ENCODE results near the gene SLC22A7. TPM values are rescaled to one million over a fixed set of nuclear protein-coding genes. Genes with fewer than 3 reads are reported as not detected.

The SLC22A7 gene
- total and polyA plus RNA-seq, 7 experiments from 2014 or later, result not detected

- intact Hi-C loops (cut with micrococcal nuclease), result no loop called here
- Mint-ChIP-seq H3K9me3 (no peaks in the 10 kb centered on the region), H3K4me1 (peaks cover 7 to 13% (median 10%) of the 10 kb centered on the region in 7 donors), H3K27me3 (peaks cover 0 to 17% (median 0%) of the 10 kb centered on the region in 5 donors), H3K36me3 (no peaks in the 10 kb centered on the region), H3K4me3 (no peak overlapping the region), H3K27ac (peak overlapping the region in 1 of 9 donors; percentile 46)
- POLR2A ChIA-PET, result no interaction called here
- DNase-seq (no peak), ATAC-seq (no peak)
- no peaks in the 10 kb centered on the region for H3K36me3 ChIP-seq (ENCODE audit: control insufficient read depth in 2 of 3, insufficient read depth in 3 of 3, low read length in 3 of 3)
- peaks cover 6 to 11% of the 10 kb centered on the region in 2 donors for H3K4me1 ChIP-seq (ENCODE audit: control insufficient read depth in 2 of 2, insufficient read depth in 2 of 2, low read length in 2 of 2)
- no peaks in the 10 kb centered on the region for H3K27me3 ChIP-seq (ENCODE audit: control insufficient read depth in 2 of 2, insufficient read depth in 2 of 2, low read length in 2 of 2)
- H3K4me3 ChIP-seq (ENCODE audit: low read length), result no peak overlapping the region
- CTCF ChIA-PET, result no interaction called here
- no peak overlapping the region for H3K27ac ChIP-seq (ENCODE audit: low read depth, low read length)
- H3K9me3 ChIP-seq (ENCODE audit: control insufficient read depth in 2 of 3, low read length in 3 of 3), result no peaks in the 10 kb centered on the region
These were observed 6.3 kb downstream of the SLC22A7 start for GRCh38 chr6:43304361-43304760.

DNA sequence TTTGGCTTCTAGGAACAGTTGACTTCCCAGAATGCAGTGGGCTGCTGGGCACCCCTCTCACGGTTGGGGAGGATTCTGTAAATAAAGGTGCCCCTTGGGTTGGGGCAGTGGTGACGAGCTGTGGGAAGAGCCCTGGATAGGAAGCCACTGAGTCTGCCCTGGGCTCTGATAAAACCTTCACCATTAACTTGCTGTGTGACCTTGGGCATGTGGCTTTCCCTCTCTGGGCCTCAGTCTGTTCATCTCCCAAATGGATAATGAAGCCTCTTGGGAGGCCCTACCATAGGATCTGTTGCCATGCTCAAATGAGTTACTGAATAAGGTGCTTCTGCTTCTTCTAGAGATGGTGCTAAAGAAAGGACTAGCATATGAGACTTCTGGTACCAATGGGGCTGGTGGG is 6.8 kb downstream of the SLC22A7 start:
- intact Hi-C loops (cut with micrococcal nuclease), result loop anchor here in 1 of 2 donors (5.0 kb wide), 1 partner anchor 43 kb away; no protein-coding TSS in a partner anchor
- H3K27me3 ChIP-seq (ENCODE audit: control insufficient read depth in 2 of 2, insufficient read depth in 2 of 2, low read length in 2 of 2), result no peaks in the 10 kb centered on the region
- no peak overlapping the region for H3K27ac ChIP-seq (ENCODE audit: low read depth, low read length)
- Mint-ChIP-seq H3K27me3 (peaks cover 0 to 17% (median 0%) of the 10 kb centered on the region in 5 donors), H3K4me1 (peaks cover 7 to 13% (median 10%) of the 10 kb centered on the region in 7 donors), H3K36me3 (no peaks in the 10 kb centered on the region), H3K27ac (peak overlapping the region in 1 of 9 donors; percentile 26), H3K9me3 (no peaks in the 10 kb centered on the region), H3K4me3 (no peak overlapping the region)
- ATAC-seq, result no peak
- no peak overlapping the region for H3K4me3 ChIP-seq (ENCODE audit: low read length)
- CTCF ChIA-PET, result interaction anchor here (1.8 kb wide), 1 partner anchor 15 kb away, joined by 5 read pairs; no protein-coding TSS in a partner anchor
- peaks cover 8 to 11% of the 10 kb centered on the region in 2 donors for H3K4me1 ChIP-seq (ENCODE audit: control insufficient read depth in 2 of 2, insufficient read depth in 2 of 2, low read length in 2 of 2)
- POLR2A ChIA-PET, result no interaction called here
- DNase-seq, result no peak
- H3K36me3 ChIP-seq (ENCODE audit: control insufficient read depth in 2 of 3, insufficient read depth in 3 of 3, low read length in 3 of 3), result no peaks in the 10 kb centered on the region
- no peaks in the 10 kb centered on the region for H3K9me3 ChIP-seq (ENCODE audit: control insufficient read depth in 2 of 3, low read length in 3 of 3)

DNA sequence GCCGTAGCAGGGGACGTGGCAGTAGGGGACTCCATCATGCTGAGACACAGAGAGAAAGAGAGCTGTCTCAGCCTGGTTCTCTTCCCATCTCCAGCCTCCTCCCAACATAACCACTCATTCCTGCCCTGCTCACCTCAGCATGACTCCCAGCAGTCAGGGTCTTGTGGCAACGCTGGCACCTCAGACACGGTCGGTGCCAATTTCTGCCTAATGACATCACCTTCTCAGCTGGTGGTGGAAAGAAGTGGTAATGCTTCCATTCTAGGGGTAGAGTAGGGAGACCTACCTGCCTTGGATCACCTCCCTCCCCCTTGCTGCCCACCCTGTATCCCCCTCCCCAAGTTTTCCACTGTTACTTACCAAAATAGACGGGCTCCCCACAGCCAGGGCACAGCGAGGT is 8.0 kb downstream of the SLC22A7 start:
- POLR2A ChIA-PET, result no interaction called here
- Histone ChIP-seq H3K4me1 (ENCODE audit: control insufficient read depth in 2 of 2, insufficient read depth in 2 of 2, low read length in 2 of 2) (peaks cover 8 to 11% of the 10 kb centered on the region in 2 donors), H3K4me3 (ENCODE audit: low read length) (no peak overlapping the region), H3K9me3 (ENCODE audit: control insufficient read depth in 2 of 3, low read length in 3 of 3) (no peaks in the 10 kb centered on the region), H3K27ac (ENCODE audit: low read depth, low read length) (no peak overlapping the region), H3K36me3 (ENCODE audit: control insufficient read depth in 2 of 3, insufficient read depth in 3 of 3, low read length in 3 of 3) (no peaks in the 10 kb centered on the region), H3K27me3 (ENCODE audit: control insufficient read depth in 2 of 2, insufficient read depth in 2 of 2, low read length in 2 of 2) (no peaks in the 10 kb centered on the region)
- CTCF ChIA-PET, result interaction anchor here (0.8 to 1.8 kb wide), 2 partner anchors 14 to 77 kb away, joined by 3 to 5 read pairs; partner anchors contain the start of gene DNPH1
- Mint-ChIP-seq H3K4me1 (peaks cover 6 to 13% (median 10%) of the 10 kb centered on the region in 7 donors), H3K27ac (no peak overlapping the region), H3K4me3 (no peak overlapping the region), H3K27me3 (peaks cover 0 to 22% (median 0%) of the 10 kb centered on the region in 5 donors), H3K9me3 (no peaks in the 10 kb centered on the region), H3K36me3 (peaks cover 0 to 4% (median 0%) of the 10 kb centered on the region in 5 donors)
- DNase-seq, result no peak
- ATAC-seq, result no peak
- intact Hi-C loops (cut with micrococcal nuclease), result loop anchor here in 1 of 2 donors (5.0 kb wide), 1 partner anchor 44 kb away; no protein-coding TSS in a partner anchor

GRCh38 chr6:43307451-43308100 is 9.5 kb downstream of the SLC22A7 start:
- ChIA-PET CTCF (interaction anchor here (0.6 to 1.3 kb wide), 6 partner anchors 12 to 90 kb away, joined by 3 read pairs; no protein-coding TSS in a partner anchor), POLR2A (interaction anchor here (0.7 to 1.4 kb wide), 2 partner anchors 9 to 78 kb away, joined by 3 read pairs; partner anchors contain the start of genes DNPH1 and SLC22A7)
- H3K27ac ChIP-seq (ENCODE audit: low read depth, low read length), result no peak overlapping the region
- intact Hi-C loops (cut with micrococcal nuclease), result loop anchor here in 1 of 2 donors (1.0 to 5.0 kb wide), 5 partner anchors 27 to 199 kb away; no protein-coding TSS in a partner anchor
- H3K27ac Mint-ChIP-seq, result peak overlapping the region in 2 of 9 donors; percentile 51 to 83
- no peak for DNase-seq
- H3K27me3 ChIP-seq (ENCODE audit: control insufficient read depth in 2 of 2, insufficient read depth in 2 of 2, low read length in 2 of 2), result no peaks in the 10 kb centered on the region
- no peaks in the 10 kb centered on the region for H3K9me3 Mint-ChIP-seq
- peaks cover 6 to 13% (median 10%) of the 10 kb centered on the region in 7 donors for H3K4me1 Mint-ChIP-seq
- H3K4me3 Mint-ChIP-seq, result peak overlapping the region in 8 of 10 donors; percentile 16 to 87 (median 57)
- H3K9me3 ChIP-seq (ENCODE audit: control insufficient read depth in 2 of 3, low read length in 3 of 3), result no peaks in the 10 kb centered on the region
- ATAC-seq, result no peak
- no peak overlapping the region for H3K4me3 ChIP-seq (ENCODE audit: low read length)
- peaks cover 0 to 6% (median 0%) of the 10 kb centered on the region in 5 donors for H3K36me3 Mint-ChIP-seq
- no peaks in the 10 kb centered on the region for H3K36me3 ChIP-seq (ENCODE audit: control insufficient read depth in 2 of 3, insufficient read depth in 3 of 3, low read length in 3 of 3)
- H3K27me3 Mint-ChIP-seq, result peaks cover 0 to 27% (median 0%) of the 10 kb centered on the region in 5 donors
- H3K4me1 ChIP-seq (ENCODE audit: control insufficient read depth in 2 of 2, insufficient read depth in 2 of 2, low read length in 2 of 2), result peaks cover 8 to 11% of the 10 kb centered on the region in 2 donors

DNA sequence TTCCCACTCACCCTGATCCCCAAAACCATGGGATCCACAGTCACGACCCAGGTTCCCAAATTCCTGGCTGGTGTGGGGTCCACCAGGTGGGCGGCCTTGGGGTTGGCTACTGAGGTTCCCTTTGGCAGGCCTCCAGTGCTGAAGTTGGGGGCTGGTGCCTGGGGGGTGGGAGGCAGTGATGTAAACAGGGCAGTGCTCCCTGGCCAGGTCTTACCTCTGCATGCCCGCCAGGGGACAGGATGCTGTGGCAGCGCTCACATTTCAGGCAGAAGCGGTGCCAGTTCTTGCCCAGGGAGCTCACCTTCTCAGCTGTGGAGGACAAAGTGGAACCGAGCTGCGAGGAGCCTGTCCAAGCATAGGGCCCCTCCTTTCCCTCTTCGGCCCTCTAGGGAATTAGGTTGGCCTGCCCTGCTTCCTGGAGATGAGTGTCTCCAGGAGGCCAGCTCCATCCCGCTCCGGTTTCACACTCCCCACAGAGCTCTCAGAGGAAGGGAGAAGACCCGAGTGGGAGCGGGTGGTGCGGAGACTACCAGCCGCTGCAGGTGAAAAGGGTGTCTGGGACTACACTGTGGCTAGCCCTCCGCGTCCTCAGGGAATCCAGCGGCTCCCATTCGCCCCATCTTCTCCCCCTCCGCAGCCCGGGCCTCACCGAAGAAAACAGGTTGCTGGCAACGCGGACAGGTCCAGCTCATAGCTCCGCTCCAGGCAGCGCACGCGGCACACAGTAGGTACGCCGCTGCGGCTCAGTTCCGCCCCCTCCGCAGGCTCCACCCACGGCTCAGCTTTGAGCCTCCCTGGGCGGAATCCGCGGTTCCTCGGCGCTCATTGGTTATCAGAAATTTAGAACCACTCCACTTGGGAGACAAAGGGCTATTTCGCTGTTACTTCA is 10.3 kb downstream of the SLC22A7 start, which contains the start of gene CRIP3:
Gene CRIP3 (minus strand): TSS at position 726 of the 889 bp plus-strand sequence. CDS start 34 bp downstream, at position 692.
- Histone ChIP-seq H3K4me3 (ENCODE audit: low read length) (peak within 1 kb of the TSS; percentile 59), H3K9me3 (ENCODE audit: control insufficient read depth in 2 of 3, low read length in 3 of 3) (no peaks in the 10 kb centered on the region), H3K27ac (ENCODE audit: low read depth, low read length) (peak within 1 kb of the TSS; percentile 27), H3K4me1 (ENCODE audit: control insufficient read depth in 2 of 2, insufficient read depth in 2 of 2, low read length in 2 of 2) (peaks cover 8 to 11% of the 10 kb centered on the region in 2 donors), H3K27me3 (ENCODE audit: control insufficient read depth in 2 of 2, insufficient read depth in 2 of 2, low read length in 2 of 2) (no peaks in the 10 kb centered on the region), H3K36me3 (ENCODE audit: control insufficient read depth in 2 of 3, insufficient read depth in 3 of 3, low read length in 3 of 3) (no peaks in the 10 kb centered on the region)
- intact Hi-C loops (cut with micrococcal nuclease), result loop anchor here in 1 of 2 donors (1.0 to 5.0 kb wide), 5 partner anchors 26 to 198 kb away; no protein-coding TSS in a partner anchor
- peaks cover 6 to 13% (median 10%) of the 10 kb centered on the region in 7 donors for H3K4me1 Mint-ChIP-seq
- peaks cover 0 to 9% (median 0%) of the 10 kb centered on the region in 5 donors for H3K36me3 Mint-ChIP-seq
- peaks cover 0 to 27% (median 0%) of the 10 kb centered on the region in 5 donors for H3K27me3 Mint-ChIP-seq
- ATAC-seq (peak; percentile 82), DNase-seq (peak; percentile 12 to 58 (median 50))
- H3K4me3 Mint-ChIP-seq, result peak within 1 kb of the TSS; percentile 78 to 89 (median 84)
- H3K27ac Mint-ChIP-seq, result peak within 1 kb of the TSS in 6 of 9 donors; percentile 24 to 65 (median 36)
- ChIA-PET POLR2A (interaction anchor here (0.7 to 1.4 kb wide), 3 partner anchors 10 to 79 kb away, joined by 3 read pairs; partner anchors contain the start of genes DNPH1, SLC22A7 and ZNF318), CTCF (interaction anchor here (0.6 to 1.3 kb wide), 4 partner anchors 26 to 90 kb away, joined by 3 read pairs; no protein-coding TSS in a partner anchor)
- H3K9me3 Mint-ChIP-seq, result no peaks in the 10 kb centered on the region
